GM12865 (cell line): ENCODE data around the gene REM2.
A peak's percentile ranks its signal among the peaks of the same experiment; 100 is the strongest.

ENCODE experiments used
- DNase-seq: peaks from one replicate; pipeline ENCODE4 v3.0.0; 2010; ENCODE audit warnings: low read depth
- H3K4me3 ChIP-seq: 2 replicates; pipeline ENCODE4 v1.5.1; 2011; ENCODE audit warnings: mild to moderate bottlenecking, low read depth, low read length, control low read depth
- CTCF ChIP-seq: IDR thresholded peaks from 2 replicates; pipeline ENCODE4 v1.5.1; 2011; ENCODE audit warnings: low read length, control low read depth, low read depth, inconsistent platforms; ENCODE audit not compliant: insufficient read depth; ENCODE audit errors: missing control alignments

The REM2 gene

DNA sequence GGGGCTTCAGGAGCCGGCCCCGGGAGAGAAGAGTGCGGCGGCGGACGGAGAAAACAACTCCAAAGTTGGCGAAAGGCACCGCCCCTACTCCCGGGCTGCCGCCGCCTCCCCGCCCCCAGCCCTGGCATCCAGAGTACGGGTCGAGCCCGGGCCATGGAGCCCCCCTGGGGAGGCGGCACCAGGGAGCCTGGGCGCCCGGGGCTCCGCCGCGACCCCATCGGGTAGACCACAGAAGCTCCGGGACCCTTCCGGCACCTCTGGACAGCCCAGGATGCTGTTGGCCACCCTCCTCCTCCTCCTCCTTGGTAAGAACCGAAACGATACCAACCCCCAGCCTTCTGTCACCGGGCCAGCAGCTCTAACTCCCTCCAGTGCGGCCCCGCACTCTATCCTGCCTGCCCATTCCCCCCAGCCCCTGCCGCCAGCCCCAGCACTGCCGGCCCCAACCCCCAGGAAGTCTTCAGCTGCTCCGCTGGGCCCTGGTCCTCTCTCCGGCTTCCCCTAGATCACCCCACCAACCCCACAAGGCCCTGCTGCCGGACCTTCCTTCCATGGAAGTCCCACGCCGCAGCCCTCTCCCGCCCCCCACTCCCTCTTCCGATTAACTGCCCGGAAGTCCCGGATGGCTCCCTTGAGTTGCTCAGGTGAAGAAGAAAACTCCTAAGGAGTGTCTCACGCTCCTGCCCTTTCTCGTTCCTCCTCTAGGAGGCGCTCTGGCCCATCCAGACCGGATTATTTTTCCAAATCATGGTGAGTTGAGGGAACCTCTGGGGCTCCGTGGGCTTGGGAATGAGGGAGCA lies 10.8 kb upstream of the REM2 start:
- DNase-seq: peak; percentile 82
- peak overlapping the region; percentile 70 for H3K4me3 ChIP-seq

GRCh38 chr14:22872833-22873520 lies 10.0 kb upstream of the REM2 start:
- TF ChIP-seq CTCF: no peak
- no peak for DNase-seq
- peak overlapping the region; percentile 70 for H3K4me3 ChIP-seq

More for the DNA sequence above, 10.8 kb upstream of the REM2 start:
- TF ChIP-seq CTCF: peak; percentile 95

GRCh38 chr14:22875003-22875747 lies 7.8 kb upstream of the REM2 start:
- TF ChIP-seq CTCF: no peak
- no peak overlapping the region for H3K4me3 ChIP-seq
- DNase-seq: no peak

DNA sequence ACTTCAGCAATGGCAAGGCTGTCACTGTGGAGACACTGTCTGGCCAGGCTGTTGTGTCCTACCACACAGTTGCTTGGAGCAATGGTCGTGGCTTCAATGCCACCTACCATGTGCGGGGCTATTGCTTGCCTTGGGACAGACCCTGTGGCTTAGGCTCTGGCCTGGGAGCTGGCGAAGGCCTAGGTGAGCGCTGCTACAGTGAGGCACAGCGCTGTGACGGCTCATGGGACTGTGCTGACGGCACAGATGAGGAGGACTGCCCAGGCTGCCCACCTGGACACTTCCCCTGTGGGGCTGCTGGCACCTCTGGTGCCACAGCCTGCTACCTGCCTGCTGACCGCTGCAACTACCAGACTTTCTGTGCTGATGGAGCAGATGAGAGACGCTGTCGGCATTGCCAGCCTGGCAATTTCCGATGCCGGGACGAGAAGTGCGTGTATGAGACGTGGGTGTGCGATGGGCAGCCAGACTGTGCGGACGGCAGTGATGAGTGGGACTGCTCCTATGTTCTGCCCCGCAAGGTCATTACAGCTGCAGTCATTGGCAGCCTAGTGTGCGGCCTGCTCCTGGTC lies 7.2 kb upstream of the REM2 start:
- no peak overlapping the region for H3K4me3 ChIP-seq
- no peak for DNase-seq
- no peak for TF ChIP-seq CTCF

- DNase-seq: no peak
- no peak overlapping the region for H3K4me3 ChIP-seq
- TF ChIP-seq CTCF: no peak
Observed at GRCh38 chr14:22877000-22877501, 6.0 kb upstream of the REM2 start.
